GM23338 (cell line): ENCODE results near the gene CDR2. TPM values are rescaled to one million over a fixed set of nuclear protein-coding genes. Genes with fewer than 3 reads are reported as not detected.
A peak's percentile ranks its signal among the peaks of the same experiment; 100 is the strongest.

Experiments
- ATAC-seq: fragments of 200-7000 bp; cut with Tn5 transposase; 3 replicates; pipeline ENCODE4 v1.9.1; 2020
- DNase-seq: peaks from one replicate; pipeline ENCODE4 v3.0.0-alpha.2; 2015; ENCODE audit warnings: low spot score
- H2AFZ ChIP-seq: fragments of 200-600 bp; sonication (generic); 2 replicates; pipeline ENCODE4 v1.8.0; 2016; ENCODE audit warnings: antibody characterized with exemption, mild to moderate bottlenecking, moderate library complexity
- H3F3A ChIP-seq: fragments of 200-600 bp; sonication (generic); replicated peaks from 2 replicates; pipeline ENCODE4 v1.8.0; 2017; ENCODE audit warnings: antibody characterized with exemption, mixed run types, low read depth
- H3K27ac ChIP-seq: fragments of 200-600 bp; sonication (generic); 2 replicates; pipeline ENCODE4 v1.6.1; 2016; ENCODE audit warnings: low read depth
- H3K27me3 ChIP-seq: fragments of 200-600 bp; sonication (generic); 2 replicates; pipeline ENCODE4 v1.8.0; 2016; ENCODE audit warnings: mild to moderate bottlenecking, mixed run types, moderate library complexity; ENCODE audit not compliant: insufficient read depth
- H3K36me3 ChIP-seq: fragments of 200-600 bp; sonication (generic); 2 replicates; pipeline ENCODE4 v1.8.0; 2016; ENCODE audit warnings: mild to moderate bottlenecking; ENCODE audit not compliant: insufficient read depth
- H3K4me1 ChIP-seq: fragments of 200-600 bp; sonication (generic); 2 replicates; pipeline ENCODE4 v1.8.0; 2016; ENCODE audit warnings: mild to moderate bottlenecking, moderate library complexity; ENCODE audit not compliant: insufficient read depth
- H3K4me2 ChIP-seq: fragments of 200-600 bp; sonication (generic); 2 replicates; pipeline ENCODE4 v1.7.1; 2017; ENCODE audit warnings: mixed run types
- H3K4me3 ChIP-seq: fragments of 200-600 bp; sonication (generic); 2 replicates; pipeline ENCODE4 v1.6.1; 2016; ENCODE audit warnings: mixed run types
- H3K79me2 ChIP-seq: fragments of 200-600 bp; sonication (generic); replicated peaks from 2 replicates; pipeline ENCODE4 v1.8.0; 2017; ENCODE audit warnings: mild to moderate bottlenecking; ENCODE audit not compliant: insufficient read depth
- H3K9me2 ChIP-seq: fragments of 200-600 bp; sonication (generic); 2 replicates; pipeline ENCODE4 v1.8.0; 2017; ENCODE audit not compliant: insufficient read depth
- H4K20me1 ChIP-seq: fragments of 200-600 bp; sonication (generic); replicated peaks from 2 replicates; pipeline ENCODE4 v1.8.0; 2017; ENCODE audit warnings: mild to moderate bottlenecking; ENCODE audit not compliant: insufficient read depth
- H3K27ac Mint-ChIP-seq: 2 replicates; pipeline ENCODE4 v1.8.0; 2020; ENCODE audit warnings: inconsistent platforms, mild to moderate bottlenecking, moderate library complexity, mixed read lengths
- H3K27me3 Mint-ChIP-seq: 3 replicates; pipeline ENCODE4 v1.8.0; 2022; ENCODE audit warnings: low read depth, mild to moderate bottlenecking, moderate library complexity, mixed read lengths, inconsistent platforms; ENCODE audit not compliant: insufficient read depth, poor library complexity
- H3K36me3 Mint-ChIP-seq: 3 replicates; pipeline ENCODE4 v1.8.0; 2021; ENCODE audit warnings: low read depth, mild to moderate bottlenecking, inconsistent platforms, moderate library complexity, mixed read lengths
- H3K4me1 Mint-ChIP-seq: 3 replicates; pipeline ENCODE4 v1.8.0; 2020; ENCODE audit warnings: mild to moderate bottlenecking, inconsistent platforms, mixed read lengths
- H3K4me3 Mint-ChIP-seq: 3 replicates; pipeline ENCODE4 v1.8.0; 2021; ENCODE audit warnings: moderate library complexity, mild to moderate bottlenecking, inconsistent platforms, mixed read lengths
- H3K9me3 Mint-ChIP-seq: 3 replicates; pipeline ENCODE4 v1.8.0; 2020; ENCODE audit warnings: moderate library complexity, mild to moderate bottlenecking, inconsistent platforms, mixed read lengths
- CREB1 ChIP-seq: fragments of 250-450 bp; sonication (Bioruptor Pico); IDR thresholded peaks from 2 replicates; pipeline ENCODE4 v1.5.0; 2020; ENCODE audit warnings: low read depth, mild to moderate bottlenecking, moderate library complexity
- CTCF ChIP-seq, 2 experiments: fragments of 200-600 bp in 1 of 2; sonication (generic) in 1 of 2; conservative IDR thresholded peaks; 2 replicates each; pipeline versions ENCODE4 v1.5.1 to v1.6.1; 2016 to 2017; ENCODE audit warnings: antibody characterized with exemption in 2 of 2, low read depth in 2 of 2, mild to moderate bottlenecking in 2 of 2, moderate library complexity in 1 of 2
- JUNB ChIP-seq: IDR thresholded peaks from one replicate; pipeline ENCODE4 v1.6.1; 2016; ENCODE audit warnings: antibody characterized with exemption; ENCODE audit not compliant: unreplicated experiment
- NANOG ChIP-seq: IDR thresholded peaks from 2 replicates; pipeline ENCODE4 v1.6.1; 2016; ENCODE audit warnings: antibody characterized with exemption, borderline replicate concordance
- STAT1 ChIP-seq: IDR thresholded peaks from one replicate; pipeline ENCODE4 v1.6.1; 2016; ENCODE audit warnings: antibody characterized with exemption; ENCODE audit not compliant: unreplicated experiment
- ZNF114 ChIP-seq: fragments of 250-450 bp; sonication (Bioruptor Pico); IDR thresholded peaks from 2 replicates; pipeline ENCODE4 v1.5.0; 2020; ENCODE audit warnings: mild to moderate bottlenecking, moderate library complexity
- ZNF331 ChIP-seq: fragments of 250-450 bp; sonication (Bioruptor Pico); IDR thresholded peaks from 2 replicates; pipeline ENCODE4 v1.5.0; 2020; ENCODE audit warnings: low read depth, mild to moderate bottlenecking, moderate library complexity
- polyA plus RNA-seq: library from polyadenylated mRNA; unstranded; fragments of >200 nt; fragmentation: Nextera tagmentation; extraction: Ambion mirVana; gene quantifications from 2 replicates; pipeline ENCODE4 v1.2.1, GENCODE V29; 2016
- total RNA-seq: library from RNA; depleted of rRNA; stranded (reverse); fragments of >200 nt; shearing (Covaris generic); gene quantifications from 2 replicates; pipeline ENCODE4 v1.2.3, GENCODE V29; 2014
- TF ChIP-seq, protein P1 (sequence below): IDR thresholded peaks from one replicate; pipeline ENCODE4 v1.6.1; 2018; ENCODE audit warnings: antibody characterized with exemption; ENCODE audit not compliant: unreplicated experiment

The CDR2 gene
- total and polyA plus RNA-seq, 2 experiments from 2014 or later: 17.7 to 39.3 TPM

GRCh38 chr16:22321340-22322001 is 52.9 kb downstream of the CDR2 start:
- H3K9me2 ChIP-seq: no peaks in the 10 kb centered on the region
- no peak overlapping the region for H2AFZ ChIP-seq
- H3K4me2 ChIP-seq: no peak overlapping the region
- peaks cover 21% of the 10 kb centered on the region for H3F3A ChIP-seq
- H3K27ac ChIP-seq: 0 out of 2 replicates have a peak overlapping the region, but pooled peaks have one; percentile 72
- peaks cover 11% of the 10 kb centered on the region for H3K27me3 Mint-ChIP-seq
- no peaks in the 10 kb centered on the region for H3K27me3 ChIP-seq
- TF ChIP-seq ZNF114: no peak
- no peak for TF ChIP-seq JUNB
- peak; percentile 52 for TF ChIP-seq CREB1 (CRISPR knock-in tag)
- TF ChIP-seq CTCF (conservative IDR thresholded peaks at IDR 0.05; ENCODE audit: low read depth in 2 of 2): peak; percentile 96 to 99
- no peaks in the 10 kb centered on the region for H3K9me3 Mint-ChIP-seq
- H3K27ac Mint-ChIP-seq: peak overlapping the region; percentile 92
- peaks cover 2% of the 10 kb centered on the region; the same call in 1 of the 3 replicates for H3K4me1 Mint-ChIP-seq
- peaks cover 74% of the 10 kb centered on the region for H3K36me3 Mint-ChIP-seq
- no peaks in the 10 kb centered on the region for H3K4me1 ChIP-seq
- DNase-seq (peak; percentile 91), ATAC-seq (peak; percentile 80)
- H3K4me3 Mint-ChIP-seq: no peak overlapping the region
- peaks cover 4% of the 10 kb centered on the region for H4K20me1 ChIP-seq
- H3K4me3 ChIP-seq: no peak overlapping the region
- peaks cover 11% of the 10 kb centered on the region for H3K79me2 ChIP-seq
- peaks cover 20% of the 10 kb centered on the region for H3K36me3 ChIP-seq

DNA sequence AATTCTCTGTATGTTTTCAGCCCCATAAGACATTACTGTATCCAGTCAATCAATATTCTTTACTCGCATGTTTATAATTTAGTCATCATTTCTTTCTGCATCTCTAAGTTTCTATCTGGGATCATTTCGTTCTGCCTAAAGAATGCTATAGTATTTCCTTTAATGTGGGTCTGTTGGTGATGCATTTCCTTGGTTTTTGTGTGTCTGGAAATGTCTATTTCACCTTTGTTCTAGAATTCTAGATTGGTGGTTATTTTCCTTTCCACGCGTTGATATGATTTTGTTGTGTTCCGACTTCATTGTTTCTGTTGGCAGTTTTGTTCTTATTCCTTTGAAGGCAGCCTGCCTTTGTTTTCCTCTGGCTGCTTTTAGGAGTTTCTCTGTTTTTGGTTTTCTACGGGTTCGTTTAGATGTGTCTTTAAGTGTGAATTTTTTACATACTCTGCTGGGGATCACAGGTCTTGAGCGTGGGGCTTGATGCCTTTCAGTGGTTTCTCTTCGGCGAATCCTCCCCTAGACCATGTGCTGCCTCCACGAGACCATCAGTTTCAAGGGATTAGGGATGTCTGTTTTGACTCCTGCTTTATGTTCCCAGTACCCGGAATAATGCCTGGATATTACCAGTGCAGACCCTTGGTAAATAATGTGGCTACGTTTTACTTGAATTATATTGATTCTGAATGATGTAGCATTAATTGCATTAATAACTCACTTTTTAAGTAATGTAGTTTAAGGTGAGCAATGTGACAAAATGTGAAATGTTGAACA is 53.7 kb downstream of the CDR2 start:
- peaks cover 11% of the 10 kb centered on the region for H3K79me2 ChIP-seq
- no peaks in the 10 kb centered on the region for H3K4me1 ChIP-seq
- H3K9me2 ChIP-seq: no peaks in the 10 kb centered on the region
- no peak overlapping the region for H3K4me3 ChIP-seq
- H3F3A ChIP-seq: peaks cover 21% of the 10 kb centered on the region
- no peaks in the 10 kb centered on the region for H3K27me3 ChIP-seq
- no peaks in the 10 kb centered on the region for H3K9me3 Mint-ChIP-seq
- H3K27ac Mint-ChIP-seq: peak overlapping the region; percentile 35
- H3K4me2 ChIP-seq: no peak overlapping the region
- ATAC-seq: peak; percentile 13; the same call in 1 of the 3 replicates
- no peak overlapping the region for H2AFZ ChIP-seq
- TF ChIP-seq ZNF331 (CRISPR knock-in tag) (no peak), STAT1 (no peak), CREB1 (CRISPR knock-in tag) (no peak), NANOG (no peak), JUNB (no peak), ZNF114 (no peak)
- TF ChIP-seq, protein P1, sequence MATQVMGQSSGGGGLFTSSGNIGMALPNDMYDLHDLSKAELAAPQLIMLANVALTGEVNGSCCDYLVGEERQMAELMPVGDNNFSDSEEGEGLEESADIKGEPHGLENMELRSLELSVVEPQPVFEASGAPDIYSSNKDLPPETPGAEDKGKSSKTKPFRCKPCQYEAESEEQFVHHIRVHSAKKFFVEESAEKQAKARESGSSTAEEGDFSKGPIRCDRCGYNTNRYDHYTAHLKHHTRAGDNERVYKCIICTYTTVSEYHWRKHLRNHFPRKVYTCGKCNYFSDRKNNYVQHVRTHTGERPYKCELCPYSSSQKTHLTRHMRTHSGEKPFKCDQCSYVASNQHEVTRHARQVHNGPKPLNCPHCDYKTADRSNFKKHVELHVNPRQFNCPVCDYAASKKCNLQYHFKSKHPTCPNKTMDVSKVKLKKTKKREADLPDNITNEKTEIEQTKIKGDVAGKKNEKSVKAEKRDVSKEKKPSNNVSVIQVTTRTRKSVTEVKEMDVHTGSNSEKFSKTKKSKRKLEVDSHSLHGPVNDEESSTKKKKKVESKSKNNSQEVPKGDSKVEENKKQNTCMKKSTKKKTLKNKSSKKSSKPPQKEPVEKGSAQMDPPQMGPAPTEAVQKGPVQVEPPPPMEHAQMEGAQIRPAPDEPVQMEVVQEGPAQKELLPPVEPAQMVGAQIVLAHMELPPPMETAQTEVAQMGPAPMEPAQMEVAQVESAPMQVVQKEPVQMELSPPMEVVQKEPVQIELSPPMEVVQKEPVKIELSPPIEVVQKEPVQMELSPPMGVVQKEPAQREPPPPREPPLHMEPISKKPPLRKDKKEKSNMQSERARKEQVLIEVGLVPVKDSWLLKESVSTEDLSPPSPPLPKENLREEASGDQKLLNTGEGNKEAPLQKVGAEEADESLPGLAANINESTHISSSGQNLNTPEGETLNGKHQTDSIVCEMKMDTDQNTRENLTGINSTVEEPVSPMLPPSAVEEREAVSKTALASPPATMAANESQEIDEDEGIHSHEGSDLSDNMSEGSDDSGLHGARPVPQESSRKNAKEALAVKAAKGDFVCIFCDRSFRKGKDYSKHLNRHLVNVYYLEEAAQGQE: no peak
- H3K27ac ChIP-seq: peak overlapping the region; percentile 78
- peaks cover 8% of the 10 kb centered on the region for H4K20me1 ChIP-seq
- H3K4me1 Mint-ChIP-seq: peaks cover 2% of the 10 kb centered on the region; the same call in 1 of the 3 replicates
- no peak overlapping the region for H3K4me3 Mint-ChIP-seq
- peaks cover 78% of the 10 kb centered on the region for H3K36me3 Mint-ChIP-seq
- no peak for DNase-seq
- peaks cover 18% of the 10 kb centered on the region for H3K36me3 ChIP-seq
- peaks cover 11% of the 10 kb centered on the region for H3K27me3 Mint-ChIP-seq
